ENCODE data around the gene CAMTA1.

CAMTA1 gene

DNA sequence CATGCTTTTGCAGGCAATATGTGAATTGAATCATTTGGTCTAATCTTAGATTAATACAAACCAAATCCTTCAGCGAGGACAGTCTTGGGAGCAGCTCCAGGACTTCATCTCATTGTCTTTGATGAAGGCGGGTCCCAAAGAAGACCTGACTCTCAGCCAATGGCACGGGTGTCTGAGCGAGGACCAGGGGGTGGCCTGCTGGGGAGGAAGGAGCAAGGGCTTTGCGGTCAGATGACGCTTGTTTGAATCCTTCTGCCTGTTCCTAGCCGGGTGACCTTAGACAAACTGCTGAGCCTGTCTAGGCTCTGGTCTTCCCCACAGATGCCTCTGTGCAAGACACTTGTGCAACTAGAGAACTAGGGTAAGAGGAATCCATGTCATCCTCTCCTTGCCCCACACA lies 673.7 kb downstream of the CAMTA1 start:
- no peaks in the 10 kb centered on the region for H3K36me3 Mint-ChIP-seq (ENCODE audit: low read depth)
- no peaks in the 10 kb centered on the region for H3K9me3 Mint-ChIP-seq
- H3K27me3 Mint-ChIP-seq = peaks cover 3% of the 10 kb centered on the region
- peaks cover 6% of the 10 kb centered on the region for H3K4me1 Mint-ChIP-seq (ENCODE audit: low read depth)
- no peak overlapping the region for H3K4me3 Mint-ChIP-seq
- H3K27ac Mint-ChIP-seq = no peak overlapping the region
- intact Hi-C loops (cut with micrococcal nuclease) = no loop called here

DNA sequence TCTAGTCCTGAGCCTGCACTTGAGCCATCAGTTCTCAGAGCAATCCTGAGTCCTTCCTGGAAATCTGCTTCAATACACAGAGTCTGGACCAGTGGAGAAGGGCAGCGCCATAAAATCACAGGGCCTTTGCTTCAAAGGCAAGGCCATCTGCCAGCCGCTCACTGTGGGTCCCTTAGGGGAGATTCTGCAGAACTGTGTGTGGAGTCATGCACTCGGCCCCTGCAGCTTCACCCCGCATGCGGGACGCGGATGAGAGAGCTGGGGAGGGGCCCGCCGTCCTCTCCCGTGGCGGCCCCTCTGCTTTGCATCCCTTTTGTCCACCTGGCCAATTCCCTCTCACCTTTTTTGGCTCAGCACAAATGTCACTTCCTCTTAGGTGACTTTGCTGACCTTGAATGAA lies 674.7 kb downstream of the CAMTA1 start:
- no peaks in the 10 kb centered on the region for H3K36me3 Mint-ChIP-seq (ENCODE audit: low read depth)
- intact Hi-C loops (cut with micrococcal nuclease) = no loop called here

DNA sequence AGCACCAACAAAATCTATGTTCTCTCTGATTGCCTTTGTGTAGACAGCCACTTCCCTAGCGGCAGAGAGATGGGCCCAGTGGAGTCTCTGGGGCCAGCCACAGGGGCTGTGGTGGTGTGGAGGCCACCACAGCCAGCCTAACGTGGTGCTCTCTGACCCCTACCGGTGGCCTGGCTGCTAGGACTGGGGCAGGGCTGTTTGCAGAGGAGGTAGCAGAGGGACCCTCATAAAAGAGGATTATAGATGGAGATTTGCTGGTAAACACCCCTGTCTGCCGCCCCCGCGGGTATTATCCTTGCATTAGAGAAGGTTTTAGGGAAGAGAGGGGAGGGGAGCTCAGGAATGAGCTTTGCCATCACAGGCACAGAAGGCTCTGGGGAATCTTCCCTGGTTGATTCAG lies 675.6 kb downstream of the CAMTA1 start:
- no peaks in the 10 kb centered on the region for H3K9me3 Mint-ChIP-seq
- no peak overlapping the region for H3K4me3 Mint-ChIP-seq
- intact Hi-C loops (cut with micrococcal nuclease) = no loop called here

More for the DNA sequence above, 674.7 kb downstream of the CAMTA1 start:
- peaks cover 3% of the 10 kb centered on the region for H3K27me3 Mint-ChIP-seq
- no peak overlapping the region for H3K4me3 Mint-ChIP-seq
- H3K4me1 Mint-ChIP-seq (ENCODE audit: low read depth) = peaks cover 6% of the 10 kb centered on the region
- no peak overlapping the region for H3K27ac Mint-ChIP-seq
- H3K9me3 Mint-ChIP-seq = no peaks in the 10 kb centered on the region

DNA sequence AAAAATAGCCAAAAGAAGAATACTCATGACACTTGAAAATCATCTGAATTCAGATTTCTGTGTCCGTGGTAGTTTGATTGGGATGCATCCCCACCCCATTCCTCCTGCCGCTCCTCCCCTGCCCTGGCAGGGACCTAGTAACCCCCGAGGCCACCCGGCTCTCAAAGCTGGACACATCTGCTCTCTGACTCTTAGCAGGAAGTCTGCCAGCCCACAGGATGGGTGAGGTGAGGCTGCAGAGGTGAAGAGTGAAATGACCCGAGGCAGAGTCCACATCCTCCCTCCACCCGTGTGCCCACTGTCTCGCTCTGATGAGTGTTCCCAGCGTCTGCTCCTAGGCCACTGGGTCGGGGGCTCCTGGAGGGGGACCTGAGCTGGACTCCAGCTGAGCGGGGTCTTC lies 677.4 kb downstream of the CAMTA1 start:
- Mint-ChIP-seq H3K27me3 (peaks cover 3% of the 10 kb centered on the region), H3K4me1 (ENCODE audit: low read depth) (peaks cover 4% of the 10 kb centered on the region), H3K36me3 (ENCODE audit: low read depth) (no peaks in the 10 kb centered on the region), H3K27ac (no peak overlapping the region), H3K9me3 (no peaks in the 10 kb centered on the region), H3K4me3 (no peak overlapping the region)
- intact Hi-C loops (cut with micrococcal nuclease) = no loop called here

More for the DNA sequence above, 675.6 kb downstream of the CAMTA1 start:
- H3K27me3 Mint-ChIP-seq = peaks cover 3% of the 10 kb centered on the region
- H3K27ac Mint-ChIP-seq = no peak overlapping the region
- no peaks in the 10 kb centered on the region for H3K36me3 Mint-ChIP-seq (ENCODE audit: low read depth)
- peaks cover 6% of the 10 kb centered on the region for H3K4me1 Mint-ChIP-seq (ENCODE audit: low read depth)

DNA sequence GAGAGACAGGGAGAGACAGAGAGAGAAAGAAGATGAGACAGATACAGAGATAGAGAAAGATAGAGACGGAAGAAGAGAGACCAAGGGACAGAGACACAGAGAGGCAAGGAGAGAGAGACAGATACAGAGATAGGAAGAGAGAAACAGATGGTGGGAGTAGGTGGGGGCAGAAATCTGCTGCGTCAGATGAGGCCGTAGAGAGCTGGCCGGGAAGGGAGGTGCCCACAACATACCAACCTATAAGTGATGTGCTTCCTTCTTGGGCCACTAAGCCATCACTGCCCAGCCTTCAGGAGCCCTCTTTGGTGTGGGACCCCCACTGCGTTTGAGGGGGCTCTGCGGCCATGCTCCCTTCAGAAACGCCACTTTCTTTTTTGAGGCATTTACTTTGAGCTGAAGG lies 678.3 kb downstream of the CAMTA1 start:
- Mint-ChIP-seq H3K36me3 (ENCODE audit: low read depth) (no peaks in the 10 kb centered on the region), H3K27ac (no peak overlapping the region), H3K4me3 (no peak overlapping the region), H3K4me1 (ENCODE audit: low read depth) (no peaks in the 10 kb centered on the region), H3K27me3 (peaks cover 2% of the 10 kb centered on the region), H3K9me3 (no peaks in the 10 kb centered on the region)
- intact Hi-C loops (cut with micrococcal nuclease) = no loop called here

DNA sequence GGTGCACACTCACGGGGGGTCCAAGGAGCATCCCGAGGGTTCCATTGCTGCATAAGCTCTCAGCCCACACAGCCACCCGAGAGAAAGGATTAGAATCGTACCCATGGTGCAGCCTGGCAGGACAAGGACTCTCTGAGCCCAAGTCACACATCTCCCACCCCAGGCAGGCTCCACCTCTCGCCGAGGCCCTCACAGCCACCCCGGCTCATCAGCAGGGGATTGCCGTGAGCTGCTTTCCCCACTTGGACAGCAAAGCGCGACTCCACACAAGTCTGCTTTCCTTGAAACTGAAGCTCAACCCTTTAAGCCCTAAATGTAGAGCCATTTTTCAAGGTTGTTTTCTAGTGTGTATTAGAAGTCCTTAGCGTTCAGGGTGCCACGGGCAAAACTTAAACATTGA lies 679.5 kb downstream of the CAMTA1 start:
- H3K4me3 Mint-ChIP-seq = no peak overlapping the region
- no peak overlapping the region for H3K27ac Mint-ChIP-seq
- intact Hi-C loops (cut with micrococcal nuclease) = no loop called here
- no peaks in the 10 kb centered on the region for H3K36me3 Mint-ChIP-seq (ENCODE audit: low read depth)
- no peaks in the 10 kb centered on the region for H3K4me1 Mint-ChIP-seq (ENCODE audit: low read depth)
- no peaks in the 10 kb centered on the region for H3K9me3 Mint-ChIP-seq
- peaks cover 2% of the 10 kb centered on the region for H3K27me3 Mint-ChIP-seq

DNA sequence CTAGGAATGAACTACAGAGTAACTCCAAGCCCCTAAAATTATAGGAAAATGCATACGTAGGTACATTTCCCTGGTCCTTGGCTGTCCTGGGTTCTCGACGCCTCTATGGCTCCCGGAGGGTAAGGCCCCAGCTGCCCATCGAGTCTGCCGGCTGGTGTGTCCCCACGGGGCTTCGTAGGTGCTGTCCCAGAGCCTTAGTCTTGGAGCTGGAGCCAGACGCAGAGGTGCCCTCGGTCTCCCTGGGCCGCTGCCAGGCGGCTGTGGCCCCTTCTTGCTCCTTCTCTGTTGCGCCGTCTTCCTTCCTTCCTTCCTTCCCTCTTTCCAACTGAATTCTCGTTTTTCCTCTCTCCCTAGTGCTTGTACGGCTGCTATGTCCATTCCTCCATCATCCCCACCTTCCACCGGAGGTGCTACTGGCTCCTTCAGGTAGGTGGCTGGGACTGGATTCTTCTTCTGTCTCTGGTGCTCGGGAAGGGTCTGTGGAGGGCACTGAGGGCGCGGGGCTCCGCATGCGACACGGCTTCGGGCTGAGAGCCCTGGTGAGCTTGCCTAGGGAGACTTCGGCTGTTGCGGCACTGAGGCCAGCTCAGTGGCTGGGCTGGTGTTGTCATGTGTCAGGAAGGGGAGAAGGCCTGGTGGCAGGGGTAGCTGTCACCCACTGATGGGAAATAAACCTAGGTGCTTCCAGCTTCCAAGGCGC lies 682.4 kb downstream of the CAMTA1 start:
- Mint-ChIP-seq H3K27ac (no peak overlapping the region), H3K4me1 (ENCODE audit: low read depth) (no peaks in the 10 kb centered on the region), H3K9me3 (no peaks in the 10 kb centered on the region), H3K27me3 (peaks cover 2% of the 10 kb centered on the region), H3K4me3 (no peak overlapping the region), H3K36me3 (ENCODE audit: low read depth) (no peaks in the 10 kb centered on the region)
- intact Hi-C loops (cut with micrococcal nuclease) = no loop called here

DNA sequence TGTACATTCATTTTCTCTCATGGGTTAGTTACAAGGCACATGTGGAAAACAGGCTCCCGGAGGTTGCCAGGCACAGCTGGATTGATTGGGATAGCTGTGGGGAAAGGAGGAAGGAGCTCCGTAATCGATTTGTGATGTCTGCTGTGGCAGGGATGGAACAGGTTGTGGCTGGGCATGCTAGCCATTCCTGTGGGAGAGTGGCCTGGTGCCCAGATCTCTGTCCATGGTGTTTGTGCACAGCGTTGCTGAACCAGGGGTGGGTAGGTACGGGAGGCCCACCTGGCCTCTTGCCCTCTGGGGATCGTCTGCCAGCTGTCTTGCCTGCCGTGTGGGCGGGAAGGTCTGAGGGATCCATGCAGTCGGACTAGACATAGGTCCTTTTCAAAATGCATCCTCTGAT lies 683.0 kb downstream of the CAMTA1 start:
- intact Hi-C loops (cut with micrococcal nuclease) = no loop called here

DNA sequence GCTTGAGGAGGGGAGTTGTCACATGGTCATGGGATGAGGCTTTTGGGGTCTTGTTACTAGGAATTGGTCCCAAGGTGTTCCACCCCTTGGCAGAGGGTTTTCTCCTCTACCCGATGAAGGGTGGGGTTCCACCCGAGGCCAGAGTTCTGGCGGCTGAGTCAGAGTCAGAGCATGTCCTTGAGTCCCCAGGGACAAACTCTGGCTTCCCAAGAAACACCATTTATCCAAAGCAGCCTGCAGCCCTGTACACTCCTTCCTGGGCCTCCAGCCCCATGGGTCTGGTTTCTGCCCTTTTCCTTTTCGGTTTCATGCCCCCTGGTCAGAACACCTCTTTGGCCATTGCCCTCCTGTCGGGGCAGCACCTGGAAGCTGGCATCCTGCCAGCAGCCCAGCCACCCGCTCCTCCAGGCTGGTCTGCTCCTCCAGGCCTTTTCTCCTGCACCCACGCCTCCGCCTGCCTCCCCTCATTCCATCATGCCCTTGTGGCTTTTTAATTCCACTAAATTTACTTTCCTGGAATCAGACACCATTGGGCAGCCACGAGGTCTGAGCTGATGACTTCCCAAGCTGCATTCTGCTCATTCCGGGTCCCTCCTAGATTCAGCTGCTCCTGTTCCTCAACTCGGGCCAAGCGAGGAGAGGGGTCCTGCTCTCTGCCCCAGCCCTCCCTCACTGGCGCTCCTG lies 684.1 kb downstream of the CAMTA1 start:
- H3K27ac Mint-ChIP-seq = no peak overlapping the region
- no peaks in the 10 kb centered on the region for H3K4me1 Mint-ChIP-seq (ENCODE audit: low read depth)
- H3K27me3 Mint-ChIP-seq = no peaks in the 10 kb centered on the region
- intact Hi-C loops (cut with micrococcal nuclease) = no loop called here
- no peaks in the 10 kb centered on the region for H3K9me3 Mint-ChIP-seq
- H3K4me3 Mint-ChIP-seq = no peak overlapping the region
- no peaks in the 10 kb centered on the region for H3K36me3 Mint-ChIP-seq (ENCODE audit: low read depth)

More for the DNA sequence above, 683.0 kb downstream of the CAMTA1 start:
- no peak overlapping the region for H3K27ac Mint-ChIP-seq
- peaks cover 1% of the 10 kb centered on the region for H3K27me3 Mint-ChIP-seq
- H3K4me1 Mint-ChIP-seq (ENCODE audit: low read depth) = no peaks in the 10 kb centered on the region
- no peak overlapping the region for H3K4me3 Mint-ChIP-seq
- no peaks in the 10 kb centered on the region for H3K36me3 Mint-ChIP-seq (ENCODE audit: low read depth)
- H3K9me3 Mint-ChIP-seq = no peaks in the 10 kb centered on the region

DNA sequence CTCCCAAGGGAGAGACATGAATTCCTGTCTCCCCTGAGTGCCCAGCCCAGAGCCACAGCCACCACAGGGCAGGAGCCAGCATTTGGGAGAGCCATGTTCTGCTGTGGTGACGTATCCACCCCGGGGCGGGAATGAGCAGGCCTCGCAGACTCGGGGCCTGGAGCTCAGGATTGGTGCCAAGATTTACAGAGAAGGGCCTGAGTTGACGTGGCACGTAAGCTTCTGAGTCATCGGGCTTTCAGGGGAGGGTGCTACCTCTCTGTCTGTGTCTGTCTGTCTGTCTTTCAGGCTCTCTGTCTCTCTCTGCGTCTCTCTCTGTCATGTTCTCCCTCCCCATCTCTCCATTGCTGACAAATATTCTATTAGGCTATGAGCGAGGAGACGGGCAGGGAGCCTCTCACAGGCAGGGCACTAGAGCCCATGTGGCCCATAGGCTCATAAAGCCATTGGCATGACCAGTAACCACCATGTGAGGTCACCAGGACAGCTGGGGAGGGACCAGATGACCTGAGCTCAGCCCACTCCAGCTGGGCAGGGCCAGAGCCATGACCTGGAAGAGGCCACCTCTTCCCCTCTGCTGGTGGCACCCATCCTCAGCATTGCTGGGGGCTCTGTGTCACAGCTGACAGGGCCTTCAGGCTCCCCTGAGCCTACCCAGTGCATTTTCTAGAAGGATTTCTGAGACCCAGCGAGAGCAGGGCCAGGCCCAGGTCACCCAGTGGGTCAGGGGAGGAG lies 685.8 kb downstream of the CAMTA1 start:
- Mint-ChIP-seq H3K27ac (no peak overlapping the region), H3K27me3 (no peaks in the 10 kb centered on the region), H3K36me3 (ENCODE audit: low read depth) (no peaks in the 10 kb centered on the region), H3K4me3 (no peak overlapping the region), H3K4me1 (ENCODE audit: low read depth) (no peaks in the 10 kb centered on the region), H3K9me3 (no peaks in the 10 kb centered on the region)
- intact Hi-C loops (cut with micrococcal nuclease) = no loop called here

DNA sequence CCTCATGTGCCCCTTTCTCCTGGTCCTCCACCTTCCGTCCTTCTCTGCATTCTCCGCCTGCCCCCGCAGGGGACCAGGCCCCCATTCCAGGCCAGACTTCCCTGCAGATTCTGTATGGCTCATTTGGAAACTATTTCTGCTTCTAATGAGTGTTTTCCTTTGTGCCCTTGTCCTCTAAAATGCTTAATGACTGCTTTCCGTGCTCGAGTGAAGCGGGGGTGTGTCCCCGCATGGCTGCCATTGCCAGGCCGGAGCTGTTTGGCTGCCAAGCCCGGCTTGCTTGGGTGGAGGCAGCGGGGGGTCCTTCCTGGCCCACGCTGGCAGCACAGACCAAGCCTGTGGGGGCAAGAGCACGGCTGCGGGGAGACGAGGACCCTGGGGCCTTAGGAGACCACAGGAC lies 686.6 kb downstream of the CAMTA1 start:
- Mint-ChIP-seq H3K4me1 (ENCODE audit: low read depth) (no peaks in the 10 kb centered on the region), H3K27me3 (no peaks in the 10 kb centered on the region)

DNA sequence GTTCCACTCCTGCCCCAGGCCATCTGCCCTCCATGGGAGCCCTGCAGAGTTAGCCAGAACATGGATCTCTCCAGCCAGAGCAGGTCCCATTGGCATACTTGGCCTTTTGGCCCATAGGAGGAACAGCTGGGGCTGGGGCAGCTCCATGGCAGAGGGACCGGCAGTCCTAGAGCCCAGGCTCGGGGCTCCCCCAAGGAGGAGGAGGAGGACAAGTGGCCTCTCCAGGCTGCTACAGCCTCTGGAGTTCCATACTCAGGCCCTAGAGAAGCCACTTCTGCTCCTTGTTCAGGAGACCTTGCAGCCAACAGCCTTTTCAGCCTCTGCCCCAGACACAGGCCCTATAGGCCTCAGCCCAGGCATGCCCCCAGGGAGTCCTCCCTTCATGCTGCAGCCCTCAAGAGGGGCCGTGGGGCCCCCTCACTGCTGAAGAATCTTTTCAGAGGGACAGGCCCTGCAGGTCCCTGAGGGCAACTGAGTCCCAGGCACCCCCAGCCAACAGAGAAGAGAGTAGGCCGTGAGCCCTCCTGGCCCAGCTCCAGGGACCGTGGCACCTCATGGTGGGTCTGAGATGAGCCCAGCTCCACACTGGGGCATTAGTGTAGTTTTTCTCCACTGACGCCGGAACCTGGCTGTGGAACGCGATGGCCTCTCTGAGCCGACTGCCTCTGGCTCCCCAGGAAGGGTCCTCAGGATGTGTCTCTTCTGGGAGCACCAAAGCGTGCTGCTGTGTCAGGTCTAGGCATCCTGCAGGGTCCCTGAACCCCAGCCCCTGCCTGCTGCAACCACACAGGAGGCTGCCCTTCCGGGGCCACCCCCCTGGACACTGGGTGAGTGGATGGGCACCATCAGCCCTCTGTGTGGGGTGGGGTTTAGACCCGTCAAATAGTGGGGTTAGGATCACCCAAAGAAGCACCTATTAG lies 688.2 kb downstream of the CAMTA1 start:
- Mint-ChIP-seq H3K36me3 (ENCODE audit: low read depth) (no peaks in the 10 kb centered on the region), H3K9me3 (no peaks in the 10 kb centered on the region), H3K27ac (no peak overlapping the region), H3K4me3 (no peak overlapping the region), H3K4me1 (ENCODE audit: low read depth) (no peaks in the 10 kb centered on the region), H3K27me3 (no peaks in the 10 kb centered on the region)
- intact Hi-C loops (cut with micrococcal nuclease) = no loop called here

More for the DNA sequence above, 686.6 kb downstream of the CAMTA1 start:
- H3K4me3 Mint-ChIP-seq = no peak overlapping the region
- no peaks in the 10 kb centered on the region for H3K36me3 Mint-ChIP-seq (ENCODE audit: low read depth)
- H3K9me3 Mint-ChIP-seq = no peaks in the 10 kb centered on the region
- intact Hi-C loops (cut with micrococcal nuclease) = no loop called here
- H3K27ac Mint-ChIP-seq = no peak overlapping the region

DNA sequence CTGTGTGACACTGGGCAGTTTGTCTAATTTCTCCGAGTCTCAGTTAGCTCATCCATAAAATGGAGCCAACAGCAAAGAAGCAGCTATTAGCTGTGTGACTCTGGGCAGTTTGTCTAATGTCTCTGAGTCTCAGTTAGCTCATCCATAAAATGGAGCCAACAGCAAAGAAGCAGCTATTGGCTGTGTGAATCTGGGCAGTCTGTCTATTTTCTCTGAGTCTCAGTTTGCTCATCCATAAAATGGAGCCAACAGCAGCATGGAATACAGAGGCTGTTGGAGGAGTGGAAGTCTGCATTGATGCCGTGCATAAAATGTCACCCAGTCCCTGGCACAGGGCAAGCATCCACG lies 688.9 kb downstream of the CAMTA1 start:
- Mint-ChIP-seq H3K4me3 (no peak overlapping the region), H3K36me3 (ENCODE audit: low read depth) (no peaks in the 10 kb centered on the region), H3K27me3 (no peaks in the 10 kb centered on the region), H3K27ac (no peak overlapping the region), H3K9me3 (no peaks in the 10 kb centered on the region), H3K4me1 (ENCODE audit: low read depth) (no peaks in the 10 kb centered on the region)
- intact Hi-C loops (cut with micrococcal nuclease) = no loop called here

Data from dendritic cell treated with granulocyte-macrophage colony-stimulating factor and Interleukin-4, amounts not matched to agents 40 ng/mL and 50 ng/mL, for 4 days (primary cell).